GM21515 (cell line): ENCODE results near the gene RLN1.
"Not testable (repeated sequence)": the region's sequence is repeated elsewhere in the genome, so short reads cannot be mapped to it uniquely, and the experiment has no call there.

Source experiments
- ATAC-seq: cut with Tn5 transposase; IDR thresholded peaks from one replicate; pipeline ENCODE4 v1.9.1; 2021; ENCODE audit not compliant: unreplicated experiment

RLN1 gene

DNA sequence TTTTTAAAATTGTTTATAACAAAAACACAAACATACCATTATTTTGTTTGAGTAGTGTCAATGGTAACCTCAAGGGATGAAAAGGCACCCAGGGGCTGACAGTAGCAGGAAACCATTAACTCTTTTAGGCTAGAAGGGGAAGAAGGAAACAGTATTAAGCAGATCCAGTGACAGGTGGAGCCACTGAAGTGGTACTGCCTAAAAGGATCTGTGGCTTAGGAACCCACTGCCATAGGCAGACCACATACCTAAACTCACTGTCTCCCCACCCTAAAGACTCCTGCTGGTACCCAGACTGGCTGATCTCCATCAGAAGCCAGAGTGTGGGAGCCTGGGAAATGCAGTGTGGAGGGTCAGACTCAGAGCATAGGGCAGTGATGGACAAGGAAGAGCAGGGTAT, 13.5 kb downstream of the RLN1 start:
- no peak for ATAC-seq

DNA sequence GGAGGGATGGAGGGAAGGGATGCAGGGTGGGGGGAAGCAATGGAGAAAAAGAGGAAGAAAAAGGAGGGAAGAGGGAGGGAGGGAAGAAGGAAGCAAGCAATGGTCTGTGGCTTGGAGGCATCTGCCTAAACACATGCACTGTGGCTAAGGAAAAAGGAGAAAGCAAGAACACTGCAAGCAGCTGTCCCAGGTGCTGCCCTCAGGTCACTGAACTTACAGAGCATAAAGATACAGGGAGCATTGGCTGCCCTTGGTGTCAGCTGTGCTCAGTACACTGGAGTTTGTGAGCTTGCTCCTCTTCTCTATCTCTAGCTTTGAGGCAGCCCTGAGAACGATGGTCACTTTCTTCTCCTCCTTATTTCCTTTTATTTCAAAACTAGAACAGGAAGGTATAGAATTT, 18.1 kb downstream of the RLN1 start:
- ATAC-seq = not testable (repeated sequence)

DNA sequence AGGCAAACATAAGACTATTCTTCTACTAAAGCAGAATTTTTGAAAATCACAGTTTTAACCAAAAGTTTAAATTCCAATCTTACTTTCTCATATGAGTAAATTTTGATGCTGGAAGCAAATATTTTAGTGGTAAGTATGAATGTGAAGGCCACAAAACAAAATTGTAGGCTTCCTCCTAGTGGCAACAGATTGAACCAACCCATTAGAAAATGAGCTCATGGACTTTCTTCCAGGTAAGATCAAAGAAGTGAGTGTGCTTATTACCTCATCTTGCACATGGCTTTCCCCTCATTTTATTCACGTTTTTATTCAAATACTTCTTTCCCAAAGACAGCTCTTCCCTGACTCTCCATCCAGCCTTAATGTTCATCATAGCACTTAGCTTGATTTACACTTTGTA, 18.6 kb downstream of the RLN1 start:
- no peak for ATAC-seq

DNA sequence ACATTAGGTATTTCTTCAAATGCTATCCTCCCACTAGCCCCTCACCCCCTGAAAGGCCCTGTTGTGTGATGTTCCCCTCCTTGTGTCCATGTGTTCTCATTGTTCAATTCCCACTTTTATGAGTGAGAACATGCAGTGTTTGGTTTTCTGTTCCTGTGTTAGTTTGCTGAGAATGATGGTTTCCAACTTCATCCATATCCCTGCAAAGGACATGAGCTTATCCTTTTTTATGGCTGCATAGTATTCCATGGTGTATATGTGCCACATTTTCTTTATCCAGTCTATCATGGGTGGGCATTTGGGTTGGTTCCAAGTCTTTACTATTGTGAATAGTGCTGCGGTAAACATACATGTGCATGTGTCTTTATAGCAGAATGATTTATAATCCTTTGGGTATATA, 23.3 kb downstream of the RLN1 start:
- not testable (repeated sequence) for ATAC-seq

DNA sequence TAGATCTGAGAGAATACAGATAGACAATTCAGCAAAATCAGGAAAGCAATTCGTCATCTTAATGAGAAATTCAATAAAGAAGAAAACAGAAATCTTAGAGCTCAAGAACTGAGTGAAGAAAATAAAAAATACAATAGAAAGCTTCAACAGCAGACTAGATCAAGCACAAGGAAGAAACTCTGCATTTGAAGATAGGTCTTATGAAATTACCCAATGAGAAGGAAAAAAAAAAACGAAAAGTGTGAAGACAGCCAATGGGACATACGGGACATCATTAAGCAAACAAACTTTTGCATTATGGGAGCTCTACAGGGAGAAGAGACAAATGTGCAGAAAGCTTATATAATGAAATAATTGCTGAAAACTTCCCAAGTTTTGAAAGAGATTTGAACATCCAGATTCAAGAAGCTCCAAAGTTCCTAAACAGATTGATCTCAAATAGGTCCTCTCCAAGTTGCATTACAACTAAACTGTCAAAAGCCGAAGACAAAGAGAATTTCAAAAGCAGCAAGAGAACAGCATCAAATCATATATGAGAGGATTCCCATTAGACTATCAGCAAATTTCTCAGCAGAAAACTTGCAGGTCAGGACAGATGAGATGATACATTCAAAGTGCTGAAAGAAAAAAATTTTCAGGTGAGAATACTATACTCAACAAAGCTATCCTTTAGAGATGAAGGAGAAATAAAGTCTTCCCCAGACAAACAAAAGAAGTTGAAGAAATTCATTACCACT, 24.3 kb downstream of the RLN1 start:
- ATAC-seq = no peak

DNA sequence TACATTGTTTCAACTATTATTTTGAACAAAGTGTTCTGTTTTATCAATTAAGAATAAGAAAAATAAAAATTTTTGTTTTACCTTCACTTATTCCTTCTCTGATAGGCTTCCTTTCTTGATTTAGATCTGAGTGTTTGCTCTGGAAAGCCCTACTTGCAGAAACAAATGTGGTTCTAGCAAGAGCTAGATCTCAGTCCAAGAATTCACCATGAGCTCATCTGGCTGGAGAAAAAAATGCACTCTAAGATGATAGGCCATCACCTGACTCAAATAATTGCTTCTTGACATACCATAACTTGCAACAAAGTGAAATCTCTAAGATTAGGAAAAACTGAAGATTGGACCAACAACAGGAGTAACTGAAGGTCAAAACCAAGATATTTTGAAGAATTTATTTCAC, 28.8 kb downstream of the RLN1 start:
- ATAC-seq = no peak

DNA sequence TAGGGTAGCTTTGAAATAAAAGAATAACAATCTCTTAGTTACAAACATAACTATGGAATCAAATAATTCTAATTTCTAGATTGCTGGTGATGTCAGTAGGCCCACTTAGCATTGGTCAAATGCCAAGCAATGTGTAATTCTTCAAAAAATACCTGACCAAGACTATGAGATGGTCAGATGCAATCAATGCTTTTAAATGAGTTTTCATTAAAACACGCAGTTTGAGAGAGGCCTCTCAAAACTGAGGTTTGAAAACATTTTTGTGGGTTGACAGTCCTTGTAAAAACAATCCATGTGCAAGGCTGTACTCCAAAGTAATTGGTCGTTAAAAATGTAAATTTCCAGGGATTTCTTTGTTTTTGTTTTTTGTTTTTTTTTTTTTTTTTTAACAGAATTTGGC, 33.9 kb downstream of the RLN1 start:
- ATAC-seq = no peak

DNA sequence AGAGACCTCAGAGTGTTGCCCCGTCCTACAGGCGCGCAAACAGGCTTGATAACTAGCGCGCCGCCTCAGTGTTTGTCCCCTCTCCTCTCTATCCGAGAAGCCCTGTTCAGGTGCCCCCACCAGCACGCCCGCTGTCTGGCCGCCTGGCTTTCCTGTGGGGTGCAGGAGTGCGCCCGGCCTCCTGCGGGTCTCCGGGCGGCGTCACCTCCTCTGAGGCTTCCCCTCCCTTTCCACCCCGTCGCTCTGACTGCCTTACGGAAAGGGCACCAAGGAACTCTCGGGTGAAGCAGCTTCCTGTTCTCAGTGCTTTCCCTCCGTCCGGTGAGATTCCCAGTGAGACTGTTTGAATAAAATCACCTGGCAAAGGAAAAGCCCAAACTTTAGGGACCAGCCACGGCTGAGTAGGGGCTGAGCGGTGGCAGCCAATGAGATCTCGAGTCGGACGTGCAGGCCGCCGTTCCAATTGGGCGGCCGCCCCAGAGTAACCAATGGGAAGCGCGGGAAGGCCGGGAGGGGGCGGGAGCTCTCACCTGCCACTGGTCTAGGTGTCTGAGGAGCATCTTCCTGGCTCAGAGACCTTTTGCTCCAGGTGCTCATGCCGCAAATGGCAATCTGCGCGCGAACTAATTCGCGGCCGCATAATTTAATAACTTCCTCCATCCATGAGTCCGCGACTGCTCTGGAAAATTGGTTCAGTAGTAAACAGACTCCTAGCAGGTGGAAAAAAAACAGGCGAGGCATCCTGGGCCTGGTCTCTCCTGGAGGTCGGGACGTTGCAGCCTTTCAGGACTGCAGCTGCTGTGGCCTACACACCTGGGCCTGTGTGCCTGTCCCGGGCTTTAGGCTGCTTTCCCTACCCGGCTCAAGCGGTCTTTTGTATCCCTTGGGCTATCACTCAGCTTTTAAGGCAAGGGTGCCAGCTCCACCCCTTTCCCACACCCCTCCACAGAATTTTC, 35.6 kb downstream of the RLN1 start, which contains the start of gene RLN2:
Gene RLN2, minus strand, starts transcription at position 877 of the 956 bp plus-strand sequence. Its CDS starts 136 bp downstream, at position 741.
- ATAC-seq = peak; percentile 100

DNA sequence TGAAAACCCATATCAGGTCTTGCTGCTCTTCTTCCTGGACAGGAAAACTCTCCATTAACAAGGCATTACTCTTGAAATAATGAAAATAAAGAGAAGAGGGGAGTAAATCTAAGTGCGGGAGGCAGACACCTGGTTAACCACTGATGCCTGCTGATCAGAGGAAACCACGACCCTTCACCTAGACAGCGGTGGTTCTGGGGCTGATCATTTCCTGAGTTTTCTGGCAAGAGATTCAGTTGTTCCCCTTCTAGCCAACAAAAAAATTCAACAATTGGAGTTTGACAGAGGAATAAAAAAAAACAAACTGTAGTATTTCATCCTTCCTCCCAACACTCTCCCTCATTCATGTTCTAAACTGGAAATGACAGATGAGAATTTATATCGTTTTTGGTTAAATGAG, 38.1 kb downstream of the RLN1 start:
- ATAC-seq = no peak

DNA sequence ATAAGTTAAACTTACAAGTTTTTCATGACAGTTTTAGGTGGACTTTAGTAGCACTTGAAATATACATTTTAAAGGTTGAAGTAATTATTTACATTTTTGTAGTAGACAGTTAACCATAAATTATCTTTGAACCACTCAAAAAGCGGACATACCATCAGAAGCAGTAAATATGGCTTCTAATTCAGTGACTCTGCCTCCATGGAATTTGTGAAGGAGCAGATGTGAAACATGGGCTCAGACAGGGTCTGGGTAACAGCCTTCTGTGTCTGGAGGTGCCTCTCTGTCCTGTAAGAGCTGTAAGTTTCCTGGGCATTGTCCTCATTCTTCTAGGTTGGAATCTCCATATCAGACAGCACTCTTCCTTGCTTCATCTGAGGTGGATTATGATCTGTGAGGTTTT, 47.5 kb downstream of the RLN1 start:
- ATAC-seq = no peak

DNA sequence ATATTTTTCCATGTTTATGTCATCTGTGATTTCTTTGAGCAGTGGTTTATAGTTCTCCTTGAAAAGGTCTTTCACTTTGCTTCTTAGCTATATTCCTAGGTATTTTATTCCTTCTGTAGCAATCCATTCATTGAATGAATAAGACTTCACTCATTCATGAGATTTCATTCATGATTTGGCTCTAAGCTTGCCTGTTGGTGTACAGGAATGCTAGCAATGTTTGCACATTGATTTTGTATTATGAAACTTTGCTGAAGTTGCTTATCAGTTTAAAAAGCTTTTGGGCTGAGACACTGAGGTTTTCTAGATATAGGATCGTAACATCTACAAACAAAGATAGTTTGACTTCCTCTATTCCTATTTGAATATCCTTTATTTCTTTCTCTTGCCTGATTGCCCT, 51.1 kb downstream of the RLN1 start:
- no peak for ATAC-seq

DNA sequence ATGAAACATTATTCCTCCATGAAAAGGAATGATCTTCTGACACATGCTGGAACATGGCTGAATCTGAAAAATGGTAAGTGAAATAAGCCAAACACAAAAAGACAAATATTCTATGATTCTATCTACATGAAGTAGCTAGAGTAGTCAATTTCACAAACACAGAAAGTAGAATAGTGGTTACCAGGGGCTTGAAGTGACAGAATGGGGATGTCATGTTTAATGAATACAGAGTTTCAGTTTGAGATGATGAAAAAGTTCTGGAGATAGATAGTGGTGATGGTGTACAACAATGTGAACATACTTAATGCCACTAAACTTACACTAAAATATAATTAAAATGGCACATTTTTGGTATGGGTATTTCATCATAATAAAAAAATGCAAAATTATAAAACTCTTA, 53.4 kb downstream of the RLN1 start:
- no peak for ATAC-seq
